ENCODE data around the gene TM7SF2.

TM7SF2 gene

DNA sequence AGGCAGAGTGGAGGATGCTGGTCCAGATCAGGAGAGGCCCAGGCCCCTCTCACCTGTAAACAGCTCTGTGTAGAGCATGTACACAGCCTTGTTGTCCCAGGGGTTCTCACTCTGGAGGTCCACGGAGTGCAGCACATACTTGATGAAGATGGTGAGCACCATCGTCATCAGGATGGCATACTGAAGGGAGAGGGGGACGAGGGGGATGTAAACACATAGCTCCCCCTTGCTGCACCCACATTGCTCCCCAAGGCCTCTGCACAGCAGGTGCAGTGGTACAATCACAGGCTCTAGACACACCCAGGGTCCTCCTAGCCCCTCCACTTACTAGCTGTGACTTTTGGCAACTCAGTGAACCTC is 19.7 kb downstream of the TM7SF2 start:
- H3K4me3 ChIP-seq = no peak overlapping the region
- no peaks in the 10 kb centered on the region for H3K9me3 ChIP-seq
- peaks cover 9% of the 10 kb centered on the region; the same call in 1 of the 2 replicates for H3K4me1 ChIP-seq
- H3K27me3 ChIP-seq (ENCODE audit: low read depth) = no peaks in the 10 kb centered on the region
- peaks cover 54% of the 10 kb centered on the region for H3K36me3 ChIP-seq (replicated peaks)
- no peak for DNase-seq (ENCODE audit: low spot score in 2 of 2)
- in situ Hi-C loops (cut with MboI; ENCODE audit: low sequenced_read_pairs) = no loop called here

DNA sequence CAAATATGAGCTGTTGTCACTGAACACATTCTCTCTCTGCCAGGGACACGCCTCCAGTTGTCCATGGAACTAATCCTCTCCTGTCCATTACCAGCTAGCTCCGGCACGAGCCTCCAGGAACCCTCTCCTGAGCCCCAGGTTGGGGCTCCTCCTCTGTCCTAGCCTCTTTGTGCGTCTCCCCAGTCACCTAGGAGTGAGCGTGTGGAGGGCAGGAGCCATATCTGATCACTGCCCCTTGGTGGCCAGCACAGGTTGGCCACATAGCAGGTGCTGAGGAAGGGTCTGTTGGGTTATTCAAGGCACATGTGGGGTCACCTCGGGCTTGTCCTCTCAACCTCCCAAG is 20.2 kb downstream of the TM7SF2 start:
- Histone ChIP-seq H3K4me1 (peaks cover 9% of the 10 kb centered on the region; the same call in 1 of the 2 replicates), H3K27me3 (ENCODE audit: low read depth) (no peaks in the 10 kb centered on the region), H3K4me3 (no peak overlapping the region), H3K9me3 (no peaks in the 10 kb centered on the region), H3K36me3 (replicated peaks) (peaks cover 49% of the 10 kb centered on the region)
- in situ Hi-C loops (cut with MboI; ENCODE audit: low sequenced_read_pairs) = no loop called here
- DNase-seq (ENCODE audit: low spot score in 2 of 2) = no peak

DNA sequence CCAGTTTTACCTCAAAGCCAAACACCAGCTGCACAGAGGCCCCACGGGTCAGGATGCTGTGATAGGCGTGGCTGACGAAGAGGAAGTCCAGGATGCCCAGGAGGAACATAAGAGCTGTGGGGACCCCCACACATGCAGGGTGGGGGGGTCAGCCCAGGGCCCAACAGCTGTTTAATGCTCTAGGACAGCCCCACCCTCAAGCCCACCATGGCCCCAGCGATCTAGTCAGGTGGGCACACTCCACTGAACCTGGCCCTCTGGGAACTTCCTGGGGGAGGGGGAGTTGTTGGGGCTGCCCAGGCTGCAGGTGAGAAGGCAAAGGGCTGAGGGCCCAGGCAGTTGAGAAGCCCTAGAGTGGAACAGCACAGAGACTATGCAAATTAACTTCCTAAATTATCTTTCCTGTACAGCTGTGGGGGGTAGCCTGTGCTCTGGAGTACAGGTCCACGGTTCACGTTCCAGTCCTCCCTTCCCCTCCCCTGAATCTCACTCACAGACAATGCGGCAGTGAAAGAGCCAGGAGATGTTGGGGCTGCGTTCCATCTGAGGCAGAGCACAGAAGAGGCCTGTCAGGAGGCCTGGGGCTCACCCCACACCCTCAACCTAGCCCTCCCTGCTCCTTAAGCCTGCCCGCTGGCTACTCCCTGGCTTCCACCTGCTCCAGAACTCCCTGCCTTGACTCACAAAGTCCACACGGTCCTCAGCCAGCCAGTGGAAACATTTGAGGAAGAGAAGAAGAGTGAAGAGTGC is 20.7 kb downstream of the TM7SF2 start:
- no peak for DNase-seq (ENCODE audit: low spot score in 2 of 2)
- Histone ChIP-seq H3K36me3 (replicated peaks) (peaks cover 44% of the 10 kb centered on the region), H3K9me3 (no peaks in the 10 kb centered on the region), H3K27me3 (ENCODE audit: low read depth) (no peaks in the 10 kb centered on the region), H3K4me1 (peaks cover 9% of the 10 kb centered on the region; the same call in 1 of the 2 replicates), H3K4me3 (no peak overlapping the region)
- in situ Hi-C loops (cut with MboI; ENCODE audit: low sequenced_read_pairs) = no loop called here

DNA sequence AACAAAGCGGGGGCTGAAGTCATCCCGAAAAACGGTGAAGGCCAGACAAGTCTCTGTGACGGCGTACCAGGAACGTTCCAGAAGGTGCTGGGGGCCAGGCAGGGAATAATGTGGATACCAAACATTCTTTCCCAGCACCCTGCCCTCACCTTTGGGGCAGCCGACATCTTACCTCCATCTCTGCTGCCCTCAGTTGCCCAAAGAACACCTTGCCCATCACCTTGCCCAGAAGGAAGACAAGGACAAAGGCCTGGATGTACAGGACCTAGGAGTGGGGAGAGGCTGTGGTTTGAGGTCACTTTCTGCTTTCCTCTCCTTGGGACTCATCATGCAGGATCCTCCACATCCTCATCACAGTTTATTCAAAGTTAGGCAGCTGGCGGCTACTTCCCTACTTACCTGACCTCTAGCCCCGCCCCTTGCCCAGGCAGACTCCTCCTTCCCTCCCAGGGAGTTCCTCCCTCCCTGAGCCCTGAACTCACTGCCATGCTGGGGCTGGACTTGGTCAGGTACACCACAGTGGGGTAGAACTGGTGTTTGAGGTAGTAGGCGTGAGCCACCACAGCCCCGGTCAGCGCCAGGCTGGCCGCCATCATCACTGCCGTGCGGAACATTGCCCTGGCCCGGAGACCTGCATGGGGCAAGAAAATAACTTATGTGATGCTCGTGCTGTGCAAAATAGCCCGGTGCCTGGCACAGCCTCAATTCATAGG is 21.5 kb downstream of the TM7SF2 start:
- DNase-seq (ENCODE audit: low spot score in 2 of 2) = peak in 1 of 2 experiments; percentile 67
- H3K27me3 ChIP-seq (ENCODE audit: low read depth) = no peaks in the 10 kb centered on the region
- peaks cover 9% of the 10 kb centered on the region; the same call in 1 of the 2 replicates for H3K4me1 ChIP-seq
- peak overlapping the region; percentile 72 for H3K4me3 ChIP-seq
- in situ Hi-C loops (cut with MboI; ENCODE audit: low sequenced_read_pairs) = no loop called here
- no peaks in the 10 kb centered on the region for H3K9me3 ChIP-seq
- H3K36me3 ChIP-seq (replicated peaks) = peaks cover 39% of the 10 kb centered on the region

DNA sequence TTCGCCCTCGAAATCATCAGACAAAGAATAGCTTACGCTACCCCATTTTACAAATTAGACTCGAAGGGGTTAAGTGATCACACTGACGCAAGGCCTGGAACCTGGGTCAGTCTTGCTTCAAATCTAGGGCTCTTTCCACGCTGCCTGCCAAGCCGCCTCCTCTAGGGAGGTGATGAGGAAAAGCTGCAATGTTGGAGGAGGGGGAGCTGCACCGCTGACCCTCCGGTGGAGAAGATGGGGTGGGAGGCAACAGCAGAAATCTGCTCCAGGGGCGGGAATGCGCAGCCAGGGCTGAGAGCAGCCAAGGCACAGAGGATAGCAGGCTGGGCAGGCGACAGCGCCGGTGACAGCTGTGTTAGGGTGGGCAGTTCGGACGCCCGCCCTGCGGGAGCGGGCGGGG is 22.1 kb downstream of the TM7SF2 start:
- DNase-seq (ENCODE audit: low spot score in 2 of 2) = no peak
- in situ Hi-C loops (cut with MboI; ENCODE audit: low sequenced_read_pairs) = no loop called here
- peaks cover 9% of the 10 kb centered on the region; the same call in 1 of the 2 replicates for H3K4me1 ChIP-seq

DNA sequence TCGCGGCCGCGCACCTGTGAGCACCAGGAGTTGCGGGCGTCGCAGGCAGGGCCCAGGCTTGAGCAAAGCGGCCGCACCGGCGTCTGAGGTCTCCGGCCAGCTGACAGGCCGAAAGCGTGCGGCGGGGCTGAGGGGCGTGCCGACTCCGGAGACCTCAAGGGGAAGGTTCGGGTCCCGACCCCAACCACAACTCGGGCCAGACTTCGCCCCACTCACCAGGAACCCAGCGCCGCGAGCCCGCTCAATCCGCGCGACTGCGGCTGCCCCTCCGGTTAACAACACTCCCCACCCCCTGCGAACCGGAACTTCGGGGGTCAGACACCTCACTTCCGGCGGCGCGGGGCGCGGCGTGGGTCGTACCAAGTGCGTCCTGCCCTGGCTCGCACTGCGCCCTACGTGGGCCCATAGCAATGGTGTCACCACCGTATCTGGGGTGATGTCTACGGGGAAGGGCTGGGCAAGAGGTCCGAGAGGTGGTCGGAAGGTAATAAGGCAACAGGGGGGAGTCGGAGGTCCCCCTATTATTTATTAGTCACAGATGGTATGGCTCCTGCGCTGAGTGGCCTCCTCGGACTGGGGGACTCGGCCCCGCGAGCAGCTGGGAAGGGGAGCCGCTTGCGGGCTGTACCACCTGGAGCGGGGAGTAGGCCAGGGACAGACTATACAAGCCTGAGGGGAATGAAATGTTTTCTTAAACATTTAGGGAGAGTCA is 22.7 kb downstream of the TM7SF2 start, which contains the start of gene SYVN1:
Gene SYVN1 (minus strand): TSS at position 280 of the 712 bp plus-strand sequence. CDS start 918 bp downstream, outside the sequence.
- DNase-seq (ENCODE audit: low spot score in 2 of 2) = peak; percentile 67 to 92
- H3K36me3 ChIP-seq (replicated peaks) = peaks cover 29% of the 10 kb centered on the region
- in situ Hi-C loops (cut with MboI; ENCODE audit: low sequenced_read_pairs) = no loop called here
- no peaks in the 10 kb centered on the region for H3K9me3 ChIP-seq
- H3K4me1 ChIP-seq = peaks cover 9% of the 10 kb centered on the region; the same call in 1 of the 2 replicates
- H3K4me3 ChIP-seq = peak within 1 kb of the TSS; percentile 72
- H3K27me3 ChIP-seq (ENCODE audit: low read depth) = no peaks in the 10 kb centered on the region

More for the DNA sequence above, 22.1 kb downstream of the TM7SF2 start:
- peak overlapping the region; percentile 72 for H3K4me3 ChIP-seq
- no peaks in the 10 kb centered on the region for H3K27me3 ChIP-seq (ENCODE audit: low read depth)
- peaks cover 33% of the 10 kb centered on the region for H3K36me3 ChIP-seq (replicated peaks)
- no peaks in the 10 kb centered on the region for H3K9me3 ChIP-seq

DNA sequence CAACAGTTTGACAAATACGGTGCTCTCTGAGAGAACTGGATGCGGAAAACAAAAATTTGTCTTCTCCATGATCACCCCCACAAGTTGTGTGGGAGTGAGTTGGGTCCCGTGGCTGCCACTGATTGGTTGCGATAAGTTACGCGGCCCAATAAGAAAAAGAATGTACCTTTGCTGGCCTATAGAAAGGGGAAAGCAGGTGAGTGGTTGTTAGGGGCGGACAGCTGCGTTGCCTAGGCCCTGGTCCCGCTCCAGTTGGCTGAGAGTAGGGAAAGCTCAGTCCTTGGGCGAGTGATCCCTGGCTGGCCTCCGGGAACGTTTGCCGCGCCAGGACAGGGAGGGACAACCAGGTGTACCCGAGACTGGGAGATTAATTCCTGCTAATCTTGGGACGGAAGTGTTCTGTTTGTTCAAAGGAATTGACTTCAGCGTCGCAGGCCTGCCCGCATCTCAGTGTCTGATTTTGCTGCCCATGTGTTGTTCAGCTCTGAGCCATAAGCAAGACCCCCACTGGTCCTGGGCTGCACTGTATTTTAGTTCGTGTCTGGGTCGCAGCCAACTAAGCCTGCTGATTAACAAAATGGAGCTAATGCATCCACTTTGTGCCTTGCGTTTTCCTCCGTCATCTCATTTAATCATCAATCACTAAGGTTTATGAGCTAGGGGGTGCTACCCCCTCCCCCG is 23.4 kb downstream of the TM7SF2 start:
- H3K36me3 ChIP-seq (replicated peaks) = peaks cover 22% of the 10 kb centered on the region
- peak overlapping the region; percentile 72 for H3K4me3 ChIP-seq
- peak; percentile 92 to 98 for DNase-seq (ENCODE audit: low spot score in 2 of 2)
- H3K9me3 ChIP-seq = no peaks in the 10 kb centered on the region
- H3K4me1 ChIP-seq = peaks cover 9% of the 10 kb centered on the region; the same call in 1 of the 2 replicates
- no peaks in the 10 kb centered on the region for H3K27me3 ChIP-seq (ENCODE audit: low read depth)
- in situ Hi-C loops (cut with MboI; ENCODE audit: low sequenced_read_pairs) = no loop called here

DNA sequence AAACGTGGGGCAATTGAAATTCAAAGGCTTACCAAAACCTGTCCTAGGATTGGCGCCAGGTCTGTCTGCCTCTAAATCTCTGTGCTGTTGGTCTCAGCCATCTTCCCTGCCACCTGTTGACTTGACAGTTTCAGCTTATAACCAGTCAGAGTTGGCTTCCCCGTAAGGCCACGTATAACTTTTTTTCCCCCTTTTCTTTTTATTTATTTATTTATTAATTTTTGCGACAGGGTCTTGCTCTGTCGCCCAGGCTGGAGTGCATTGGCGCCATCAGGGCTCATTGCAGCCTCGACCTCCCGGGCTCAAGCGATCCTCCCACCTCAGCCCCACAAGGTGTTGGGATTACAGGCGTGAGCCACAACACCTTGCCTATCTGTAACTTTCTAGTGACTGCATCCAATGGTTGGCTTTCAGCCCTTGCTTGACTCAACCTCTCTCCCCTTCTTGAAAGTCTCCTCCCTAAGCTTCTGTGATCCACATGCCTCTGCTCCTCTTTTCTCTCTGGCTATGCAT is 24.0 kb downstream of the TM7SF2 start:
- no peak for DNase-seq (ENCODE audit: low spot score in 2 of 2)
- 0 out of 2 replicates have a peak, but pooled peaks cover 4% of the 10 kb centered on the region for H3K27me3 ChIP-seq (ENCODE audit: low read depth)
- H3K4me3 ChIP-seq = peak overlapping the region; percentile 72
- in situ Hi-C loops (cut with MboI; ENCODE audit: low sequenced_read_pairs) = no loop called here
- peaks cover 9% of the 10 kb centered on the region; the same call in 1 of the 2 replicates for H3K4me1 ChIP-seq
- H3K9me3 ChIP-seq = no peaks in the 10 kb centered on the region
- H3K36me3 ChIP-seq (replicated peaks) = peaks cover 20% of the 10 kb centered on the region

DNA sequence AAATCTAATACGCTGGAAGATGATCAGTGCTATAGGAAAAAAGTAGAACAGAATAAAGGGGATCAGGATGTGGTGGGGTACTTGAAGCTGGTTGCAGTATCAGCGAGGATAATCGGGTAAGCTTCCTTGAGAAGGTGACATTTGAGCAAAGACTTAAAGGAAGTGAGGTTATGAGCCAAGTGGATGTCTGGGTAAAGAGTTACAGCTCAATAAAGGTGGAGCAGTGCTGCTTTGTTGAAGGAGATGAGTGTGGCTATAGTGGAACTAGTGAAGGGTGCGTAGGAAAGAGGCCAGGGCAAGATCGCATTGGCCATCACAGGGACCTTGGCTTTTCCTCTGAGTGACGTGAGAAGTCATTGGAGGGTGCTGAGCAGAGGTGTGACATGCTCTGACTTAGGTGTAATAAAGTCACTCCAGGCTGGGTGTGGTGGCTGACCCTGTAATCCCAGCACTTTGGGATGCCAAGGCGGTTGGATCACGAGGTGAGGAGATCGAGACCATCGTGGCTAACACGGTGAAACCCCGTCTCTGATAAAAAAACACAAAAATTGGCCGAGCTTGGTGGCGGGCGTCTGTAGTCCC is 24.9 kb downstream of the TM7SF2 start:
- DNase-seq (ENCODE audit: low spot score in 2 of 2) = no peak
- peaks cover 6% of the 10 kb centered on the region for H3K27me3 ChIP-seq (ENCODE audit: low read depth)
- in situ Hi-C loops (cut with MboI; ENCODE audit: low sequenced_read_pairs) = no loop called here
- peaks cover 9% of the 10 kb centered on the region for H3K4me1 ChIP-seq
- peaks cover 11% of the 10 kb centered on the region for H3K36me3 ChIP-seq (replicated peaks)
- H3K9me3 ChIP-seq = no peaks in the 10 kb centered on the region
- no peak overlapping the region for H3K4me3 ChIP-seq

DNA sequence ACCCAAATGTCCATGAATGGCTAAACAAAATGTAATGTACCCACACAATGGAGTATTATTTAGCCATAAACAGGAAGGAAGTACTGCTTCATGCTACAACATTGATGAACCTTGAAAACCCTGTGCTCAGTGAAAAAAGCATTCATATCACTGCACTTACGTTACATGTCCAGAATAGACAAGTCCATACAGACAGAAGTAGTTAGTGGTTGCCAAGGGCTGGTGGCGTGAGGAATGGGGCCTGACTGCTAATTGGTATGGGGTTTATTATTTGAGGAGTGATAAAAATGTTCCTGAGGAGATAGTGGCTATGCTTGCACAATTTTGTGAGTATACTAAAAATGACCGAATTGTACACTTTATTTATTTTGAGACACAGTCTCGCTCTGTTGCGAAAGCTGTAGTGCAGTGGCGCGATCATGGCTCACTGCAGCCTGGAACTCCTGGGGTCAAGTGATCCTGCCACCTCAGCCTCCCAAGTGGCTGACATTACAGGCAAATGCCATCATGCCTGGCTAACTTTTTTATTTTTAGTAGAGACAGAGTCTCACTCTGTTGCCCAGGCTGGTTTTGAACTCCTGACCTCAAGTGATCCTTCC is 30.3 kb downstream of the TM7SF2 start:
- in situ Hi-C loops (cut with MboI; ENCODE audit: low sequenced_read_pairs) = no loop called here
- Histone ChIP-seq H3K4me3 (no peak overlapping the region), H3K27me3 (ENCODE audit: low read depth) (peaks cover 10% of the 10 kb centered on the region), H3K9me3 (no peaks in the 10 kb centered on the region), H3K4me1 (no peaks in the 10 kb centered on the region; the same call in 1 of the 2 replicates), H3K36me3 (replicated peaks) (no peaks in the 10 kb centered on the region)
- DNase-seq (ENCODE audit: low spot score in 2 of 2) = no peak

DNA sequence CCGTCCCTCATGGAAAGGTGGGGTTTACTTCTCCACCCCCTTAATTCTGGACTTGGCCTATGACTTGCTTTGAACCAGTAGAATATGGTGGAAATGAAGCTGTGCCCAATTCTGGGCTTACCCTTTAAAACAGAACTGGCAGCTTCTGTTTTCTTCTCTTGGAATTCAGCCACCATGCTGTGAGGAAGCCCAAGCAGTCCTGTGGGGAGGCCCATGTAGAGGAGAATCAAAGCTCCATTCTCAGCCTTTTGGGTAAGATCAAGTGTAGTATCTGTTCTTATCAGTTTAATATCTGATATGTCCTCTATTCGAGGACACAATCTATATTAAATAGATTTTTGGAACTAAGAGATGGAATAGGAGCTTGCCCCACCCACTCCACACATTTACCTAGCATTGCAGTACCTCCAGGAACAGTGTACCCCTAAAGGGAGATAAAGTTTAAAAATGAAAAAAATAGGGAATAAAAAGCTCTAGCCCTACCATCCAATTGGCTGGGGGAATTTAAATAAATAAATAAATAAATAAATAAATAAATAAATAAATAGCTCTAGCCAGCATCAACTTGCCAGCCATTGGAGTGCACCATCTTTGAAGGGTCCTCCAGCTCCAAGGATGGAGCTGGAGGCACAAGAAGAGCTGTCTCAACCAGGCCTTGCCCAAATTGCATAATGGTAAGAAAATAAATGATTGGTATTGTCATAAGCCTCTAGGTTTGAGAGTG is 35.8 kb downstream of the TM7SF2 start:
- no peaks in the 10 kb centered on the region for H3K9me3 ChIP-seq
- H3K4me3 ChIP-seq = no peak overlapping the region
- peaks cover 4% of the 10 kb centered on the region; the same call in 1 of the 2 replicates for H3K27me3 ChIP-seq (ENCODE audit: low read depth)
- in situ Hi-C loops (cut with MboI; ENCODE audit: low sequenced_read_pairs) = no loop called here
- H3K4me1 ChIP-seq = no peaks in the 10 kb centered on the region
- H3K36me3 ChIP-seq (replicated peaks) = no peaks in the 10 kb centered on the region
- DNase-seq (ENCODE audit: low spot score in 2 of 2) = no peak

DNA sequence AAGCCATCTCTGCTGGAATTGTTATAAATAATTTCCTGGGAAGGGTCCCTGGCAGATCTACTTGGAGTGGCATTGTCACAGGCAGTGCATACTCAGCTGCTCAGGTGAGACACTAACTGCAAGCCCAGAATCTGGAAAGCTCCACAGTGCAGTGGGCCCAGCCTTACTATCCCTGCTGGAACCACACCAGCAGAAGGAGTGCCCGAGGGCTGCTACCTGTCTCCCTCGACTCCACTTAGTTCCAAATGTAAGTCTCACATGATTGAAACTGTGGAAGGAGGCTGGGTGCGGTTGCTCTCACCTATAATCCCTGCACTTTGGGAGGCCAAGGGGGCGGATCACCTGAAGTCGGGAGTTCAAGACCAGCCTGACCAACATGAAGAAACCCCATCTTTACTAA is 37.0 kb downstream of the TM7SF2 start:
- Histone ChIP-seq H3K27me3 (ENCODE audit: low read depth) (peaks cover 5% of the 10 kb centered on the region; the same call in 1 of the 2 replicates), H3K4me3 (no peak overlapping the region), H3K9me3 (no peaks in the 10 kb centered on the region), H3K4me1 (no peaks in the 10 kb centered on the region), H3K36me3 (replicated peaks) (no peaks in the 10 kb centered on the region)
- DNase-seq (ENCODE audit: low spot score in 2 of 2) = no peak
- in situ Hi-C loops (cut with MboI; ENCODE audit: low sequenced_read_pairs) = no loop called here
